ENCODE measurements around the gene NKD1. TPM values are rescaled to one million over a fixed set of nuclear protein-coding genes. Genes with fewer than 3 reads are reported as not detected.

The NKD1 gene, protein sequence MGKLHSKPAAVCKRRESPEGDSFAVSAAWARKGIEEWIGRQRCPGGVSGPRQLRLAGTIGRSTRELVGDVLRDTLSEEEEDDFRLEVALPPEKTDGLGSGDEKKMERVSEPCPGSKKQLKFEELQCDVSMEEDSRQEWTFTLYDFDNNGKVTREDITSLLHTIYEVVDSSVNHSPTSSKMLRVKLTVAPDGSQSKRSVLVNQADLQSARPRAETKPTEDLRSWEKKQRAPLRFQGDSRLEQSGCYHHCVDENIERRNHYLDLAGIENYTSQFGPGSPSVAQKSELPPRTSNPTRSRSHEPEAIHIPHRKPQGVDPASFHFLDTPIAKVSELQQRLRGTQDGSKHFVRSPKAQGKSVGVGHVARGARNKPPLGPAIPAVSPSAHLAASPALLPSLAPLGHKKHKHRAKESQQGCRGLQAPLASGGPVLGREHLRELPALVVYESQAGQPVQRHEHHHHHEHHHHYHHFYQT
- total RNA-seq (2022; extraction: Qiagen RNA extraction), result 0.11 to 0.53 TPM (median 0.42 TPM) in 5 replicates

DNA sequence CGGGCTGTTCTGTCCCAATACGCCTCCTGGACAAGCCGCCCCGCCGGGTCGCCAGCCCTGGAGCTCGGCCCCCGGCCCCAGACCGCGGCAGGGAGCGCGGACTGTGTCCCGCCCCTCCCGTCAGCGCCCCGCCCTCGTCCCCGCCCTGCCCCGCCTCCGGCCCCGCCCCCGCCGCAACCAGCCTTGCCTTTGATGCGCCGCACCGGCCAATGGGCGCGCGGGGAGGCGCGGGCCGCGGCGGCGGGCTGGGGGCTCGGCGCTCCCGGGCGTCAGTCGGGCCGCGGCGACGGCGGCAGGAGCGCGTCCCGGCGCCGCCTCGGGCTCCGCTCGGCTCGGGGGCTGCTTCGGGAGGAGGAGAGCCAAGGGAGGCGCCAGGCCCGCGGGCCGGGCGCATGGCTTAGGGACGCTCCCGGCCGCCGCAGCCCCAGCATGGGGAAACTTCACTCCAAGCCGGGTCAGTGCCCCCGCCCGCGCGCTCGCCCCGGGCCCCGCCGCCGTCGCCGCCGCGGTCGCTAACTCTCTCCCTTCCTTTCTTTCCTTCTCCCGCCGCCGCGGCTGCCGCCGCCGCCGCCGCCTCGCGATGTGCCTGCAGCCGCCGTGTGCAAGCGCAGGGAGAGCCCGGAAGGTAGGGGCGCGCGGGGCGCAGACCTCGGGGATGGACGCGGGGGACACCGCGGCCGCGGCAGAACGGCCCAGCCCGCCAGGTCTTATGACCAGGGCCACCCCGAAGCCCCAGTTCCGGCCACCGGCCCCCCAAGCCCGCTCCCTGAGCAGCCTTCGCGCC, at the start of gene NKD1:
TSS of gene NKD1 (plus strand) at position 272 of the 784 bp plus-strand sequence. CDS start at position 430, 158 bp downstream.

DNA sequence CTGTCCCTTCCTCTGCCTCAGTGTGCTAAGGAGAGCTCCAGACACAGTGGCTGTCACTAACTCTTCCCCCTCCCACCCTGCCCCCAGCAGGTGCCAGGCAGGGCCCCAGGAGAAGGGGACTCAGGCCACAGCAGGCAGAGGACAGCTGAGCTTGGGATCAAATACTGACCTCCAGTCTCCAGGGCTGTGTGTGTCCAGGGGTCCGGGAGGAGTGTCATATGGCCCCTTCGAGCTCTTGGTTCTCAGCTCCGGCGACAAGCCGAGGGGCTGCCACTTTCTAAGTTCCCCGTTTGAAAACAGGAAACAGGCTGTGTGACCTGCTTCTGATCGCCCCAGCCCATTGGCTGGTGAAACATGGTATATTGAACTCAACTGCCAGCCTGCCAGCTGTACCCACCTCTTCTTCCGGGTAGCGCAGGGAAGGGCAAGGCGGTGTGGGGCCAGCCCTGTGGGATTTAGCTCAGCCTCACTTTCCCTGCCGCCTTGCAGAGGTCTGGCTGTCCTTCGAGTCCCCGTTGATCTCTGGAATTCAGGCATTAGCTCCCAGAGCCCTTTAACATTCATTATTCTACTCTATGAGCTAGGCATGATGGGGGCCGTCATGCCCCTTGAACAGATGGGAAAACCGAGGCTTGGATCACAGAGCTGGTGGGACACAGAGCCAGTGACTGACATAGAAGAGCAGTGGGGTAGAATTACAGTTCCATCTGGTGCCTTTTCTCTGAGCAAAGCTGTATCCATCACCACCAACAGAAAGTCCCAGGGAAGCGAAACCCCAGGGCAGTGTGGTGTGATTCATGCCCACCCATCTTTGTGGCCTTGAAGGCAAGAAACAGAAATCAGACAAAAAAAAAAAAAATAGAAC, 133.1 kb downstream of the NKD1 start, which contains the start of gene SNX20:
TSS of gene SNX20 (minus strand) at position 292 of the 865 bp plus-strand sequence. CDS start 3,786 bp downstream, outside the sequence.

DNA sequence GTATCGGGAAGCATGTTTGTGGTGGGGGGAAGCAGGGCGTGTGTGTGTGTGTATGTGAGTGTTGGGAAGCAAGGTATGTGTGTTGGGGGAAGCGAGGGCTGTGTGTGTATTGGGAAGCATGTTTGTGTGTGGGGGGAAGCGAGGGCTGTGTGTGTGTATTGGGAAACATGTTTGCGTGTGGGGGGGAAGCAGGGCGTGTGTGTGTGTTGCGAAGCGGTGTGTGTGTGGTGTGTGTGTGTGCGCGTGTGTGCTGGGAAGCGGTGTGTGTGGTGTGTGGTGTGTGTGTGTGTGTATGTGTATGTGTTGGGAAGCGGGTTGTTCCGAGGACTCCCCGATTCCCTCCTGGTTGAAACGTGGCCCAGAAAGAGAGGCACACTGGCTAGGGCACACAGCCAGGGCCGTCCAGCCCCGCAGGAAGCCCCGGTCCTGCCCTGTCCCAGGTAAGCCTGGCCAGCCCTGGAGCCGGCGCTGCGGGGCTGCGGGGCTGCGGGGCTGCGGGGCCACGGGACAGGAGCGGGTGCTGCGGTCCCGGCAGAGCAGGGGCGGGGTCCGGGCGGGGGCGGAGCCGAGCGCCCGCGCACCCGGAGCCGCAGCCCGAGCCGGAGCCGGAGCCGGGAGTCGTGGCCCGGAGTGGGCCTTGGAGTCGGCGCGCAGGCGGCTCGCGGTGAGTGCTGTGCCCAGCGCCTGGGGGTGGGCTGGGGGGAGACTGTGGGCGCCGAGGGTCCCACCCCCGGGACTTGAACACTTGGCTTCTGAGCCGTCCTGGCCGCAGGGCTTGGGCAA, 145.0 kb downstream of the NKD1 start, which contains the start of gene NOD2:
TSS of gene NOD2 (plus strand) at position 608 of the 783 bp plus-strand sequence. CDS start 5,890 bp downstream, outside the sequence.

Other genes with a start within 250 kb of the NKD1 start
- gene BRD7, start 179.4 kb upstream of the NKD1 start, total RNA-seq (2022; extraction: Qiagen RNA extraction), result 53.5 to 62.8 TPM (median 56.6 TPM) in 5 replicates
- gene SNX20, start 132.9 kb downstream of the NKD1 start, total RNA-seq (2022; extraction: Qiagen RNA extraction), result not detected in 5 replicates
- gene NOD2, start 145.2 kb downstream of the NKD1 start, total RNA-seq (2022; extraction: Qiagen RNA extraction), result 0.02 TPM in 1 of 5 replicates, not detected in the others
- 11.7 to 14.2 TPM (median 13.2 TPM) in 5 replicates for gene CYLD, start 193.7 kb downstream of the NKD1 start, total RNA-seq (2022; extraction: Qiagen RNA extraction)

All from A549 treated with Mapracorat at 1 μM for 4 hours (cell line).